Parathyroid adenoma (tissue), 2 donors: ENCODE measurements around the gene CDC42EP1.

Source experiments
- H2AFZ ChIP-seq: fragments of 300-600 bp; sonication (generic); one replicate; pipeline ENCODE4 v1.7.0; 2017; ENCODE audit warnings: antibody characterized with exemption, mild to moderate bottlenecking
- H3K27ac ChIP-seq: fragments of 300-600 bp; sonication (generic); one replicate; pipeline ENCODE4 v1.7.0; 2017
- H3K27me3 ChIP-seq: fragments of 300-600 bp; sonication (generic); one replicate; pipeline ENCODE4 v1.7.0; 2017; ENCODE audit warnings: low read length; ENCODE audit not compliant: control insufficient read depth, insufficient read depth
- H3K36me3 ChIP-seq: fragments of 300-600 bp; sonication (generic); one replicate; pipeline ENCODE4 v1.7.0; 2017; ENCODE audit warnings: low read length; ENCODE audit not compliant: control insufficient read depth, insufficient read depth
- H3K4me1 ChIP-seq: fragments of 300-600 bp; sonication (generic); one replicate; pipeline ENCODE4 v1.7.0; 2017; ENCODE audit warnings: control low read depth
- H3K4me2 ChIP-seq: fragments of 300-600 bp; sonication (generic); one replicate; pipeline ENCODE4 v1.7.0; 2017; ENCODE audit warnings: low read length
- H3K4me3 ChIP-seq: fragments of 300-600 bp; sonication (generic); one replicate; pipeline ENCODE4 v1.7.0; 2017; ENCODE audit warnings: low read depth, low read length
- H3K79me2 ChIP-seq: fragments of 300-600 bp; sonication (generic); one replicate; pipeline ENCODE4 v1.7.0; 2017; ENCODE audit warnings: control low read depth
- H3K9ac ChIP-seq: fragments of 300-600 bp; sonication (generic); one replicate; pipeline ENCODE4 v1.7.0; 2017; ENCODE audit warnings: mild to moderate bottlenecking
- H3K9me3 ChIP-seq: fragments of 300-600 bp; sonication (generic); one replicate; pipeline ENCODE4 v1.7.0; 2017; ENCODE audit warnings: low read length; ENCODE audit not compliant: control insufficient read depth
- TF ChIP-seq, protein P1 (sequence below): fragments of 300-600 bp; sonication (generic); IDR thresholded peaks from one replicate; pipeline ENCODE4 v1.7.0; 2017; ENCODE audit warnings: antibody characterized with exemption, mild to moderate bottlenecking
- donor health status: primary hyperparathyroidism.

The CDC42EP1 gene

DNA sequence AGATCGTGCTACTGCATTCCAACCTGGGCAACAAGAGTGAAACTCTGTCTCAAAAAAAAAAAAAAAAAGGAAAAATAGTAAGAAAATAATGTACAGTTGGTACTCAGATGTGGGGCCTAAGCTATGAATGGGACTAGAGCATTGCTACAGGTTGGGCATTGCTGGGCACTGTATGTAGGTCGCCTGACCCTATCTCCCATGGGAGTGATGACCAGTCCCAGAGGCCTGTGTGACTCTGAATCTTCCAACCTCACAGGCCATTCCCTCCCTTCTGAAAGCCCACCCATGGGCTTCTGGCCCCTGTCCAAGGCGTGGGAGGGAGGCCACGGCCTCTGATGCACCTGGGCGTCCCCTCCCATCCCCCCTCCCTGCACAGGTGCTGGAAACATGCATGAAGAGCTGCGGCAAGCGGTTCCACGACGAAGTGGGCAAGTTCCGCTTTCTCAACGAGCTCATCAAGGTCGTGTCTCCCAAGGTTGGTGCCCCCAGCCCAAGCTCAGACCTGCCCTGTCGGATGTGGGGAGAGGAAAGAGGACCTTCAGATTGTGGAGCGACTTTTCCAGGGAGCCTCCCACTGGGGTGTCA lies 57.9 kb downstream of the CDC42EP1 start:
- Histone ChIP-seq H3K4me1 (no peaks in the 10 kb centered on the region), H3K4me3 (no peak overlapping the region), H2AFZ (no peak overlapping the region), H3K27ac (no peak overlapping the region), H3K9ac (no peak overlapping the region), H3K9me3 (no peaks in the 10 kb centered on the region), H3K79me2 (no peaks in the 10 kb centered on the region), H3K27me3 (no peaks in the 10 kb centered on the region), H3K4me2 (no peak overlapping the region), H3K36me3 (no peaks in the 10 kb centered on the region)
- TF ChIP-seq, protein P1, sequence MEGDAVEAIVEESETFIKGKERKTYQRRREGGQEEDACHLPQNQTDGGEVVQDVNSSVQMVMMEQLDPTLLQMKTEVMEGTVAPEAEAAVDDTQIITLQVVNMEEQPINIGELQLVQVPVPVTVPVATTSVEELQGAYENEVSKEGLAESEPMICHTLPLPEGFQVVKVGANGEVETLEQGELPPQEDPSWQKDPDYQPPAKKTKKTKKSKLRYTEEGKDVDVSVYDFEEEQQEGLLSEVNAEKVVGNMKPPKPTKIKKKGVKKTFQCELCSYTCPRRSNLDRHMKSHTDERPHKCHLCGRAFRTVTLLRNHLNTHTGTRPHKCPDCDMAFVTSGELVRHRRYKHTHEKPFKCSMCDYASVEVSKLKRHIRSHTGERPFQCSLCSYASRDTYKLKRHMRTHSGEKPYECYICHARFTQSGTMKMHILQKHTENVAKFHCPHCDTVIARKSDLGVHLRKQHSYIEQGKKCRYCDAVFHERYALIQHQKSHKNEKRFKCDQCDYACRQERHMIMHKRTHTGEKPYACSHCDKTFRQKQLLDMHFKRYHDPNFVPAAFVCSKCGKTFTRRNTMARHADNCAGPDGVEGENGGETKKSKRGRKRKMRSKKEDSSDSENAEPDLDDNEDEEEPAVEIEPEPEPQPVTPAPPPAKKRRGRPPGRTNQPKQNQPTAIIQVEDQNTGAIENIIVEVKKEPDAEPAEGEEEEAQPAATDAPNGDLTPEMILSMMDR, result no peak

- no peak overlapping the region for H3K27ac ChIP-seq
- H3K4me2 ChIP-seq, result no peak overlapping the region
- H3K9ac ChIP-seq, result no peak overlapping the region
- no peaks in the 10 kb centered on the region for H3K79me2 ChIP-seq
- H3K4me1 ChIP-seq, result peaks cover 1% of the 10 kb centered on the region
- H3K36me3 ChIP-seq, result no peaks in the 10 kb centered on the region
- no peak overlapping the region for H3K4me3 ChIP-seq
- H3K27me3 ChIP-seq, result no peaks in the 10 kb centered on the region
- TF ChIP-seq, protein P1, result no peak
- no peak overlapping the region for H2AFZ ChIP-seq
- H3K9me3 ChIP-seq, result no peaks in the 10 kb centered on the region
Measured at GRCh38 chr22:37618674-37619073, 58.4 kb downstream of the CDC42EP1 start.
